ENCODE data around the gene MDM4.
"Not testable (repeated sequence)": the region's sequence is repeated elsewhere in the genome, so short reads cannot be mapped to it uniquely, and the experiment has no call there.

MDM4 gene

GRCh38 chr1:204493145-204493983 lies 22.8 kb upstream of the MDM4 start:
- DNase-seq: peak in 1 of 2 experiments; percentile 50

DNA sequence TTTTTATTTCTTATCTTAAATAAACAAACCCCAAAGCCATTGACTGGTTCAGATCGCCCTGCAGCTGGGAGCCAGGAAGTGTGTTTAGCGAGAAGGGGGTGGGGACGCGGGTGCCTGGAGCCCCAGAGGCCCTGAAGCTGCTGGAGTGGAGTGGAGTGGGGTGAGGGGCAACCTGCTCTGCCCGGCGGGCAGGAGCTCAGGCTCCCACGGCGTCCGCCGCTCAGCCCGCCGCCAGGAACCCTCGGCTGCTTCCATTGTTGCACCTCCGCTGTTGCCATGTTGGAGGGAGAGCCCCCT lies 22.3 kb upstream of the MDM4 start:
- peak; percentile 11 to 59 for DNase-seq

DNA sequence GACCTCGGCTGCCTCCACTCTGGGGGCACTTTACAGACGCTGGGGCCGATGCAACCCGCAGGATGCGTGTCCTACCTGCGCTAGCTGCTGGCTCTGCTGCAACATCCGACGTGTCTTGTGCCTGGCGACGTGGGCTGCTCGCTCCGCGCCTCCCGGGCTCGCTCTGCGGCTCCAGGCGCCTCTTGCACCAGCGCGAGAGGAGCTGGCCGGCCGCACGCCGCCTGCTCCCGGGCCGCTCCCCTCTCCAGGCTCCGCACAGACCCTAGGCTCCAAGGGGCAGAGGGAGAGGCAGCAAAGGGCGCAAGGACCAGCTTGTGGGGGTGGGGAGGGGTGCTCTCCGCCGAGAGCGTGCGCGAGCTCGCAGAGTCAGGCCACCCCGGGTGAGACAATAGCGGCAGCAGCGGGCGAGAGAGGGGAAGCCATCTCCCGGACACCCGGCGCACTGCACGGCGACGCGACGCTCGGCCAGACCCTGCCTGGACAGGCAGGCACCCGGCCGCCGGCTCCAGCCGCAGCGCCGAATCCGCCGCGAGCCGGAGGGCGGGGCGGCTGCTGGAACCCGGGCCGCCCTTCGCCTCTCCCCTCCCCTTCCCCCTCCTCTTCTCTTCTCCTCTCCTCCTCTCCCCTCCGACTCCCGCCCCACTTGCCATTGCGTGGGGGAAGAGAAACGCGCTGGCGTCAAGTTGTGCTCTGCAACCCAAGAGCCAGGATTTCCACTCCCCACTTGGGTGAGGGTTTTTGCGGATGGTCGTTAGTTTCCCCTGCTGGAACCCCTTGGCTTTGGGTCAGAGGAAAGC lies 21.7 kb upstream of the MDM4 start, which contains the start of gene PIK3C2B:
PIK3C2B (minus strand) TSS at position 525 of the 797 bp plus-strand sequence. CDS start 25,003 bp downstream, outside the sequence.
- DNase-seq: peak; percentile 69 to 91

GRCh38 chr1:204495078-204495753 lies 21.0 kb upstream of the MDM4 start:
- DNase-seq: peak; percentile 87 to 90

DNA sequence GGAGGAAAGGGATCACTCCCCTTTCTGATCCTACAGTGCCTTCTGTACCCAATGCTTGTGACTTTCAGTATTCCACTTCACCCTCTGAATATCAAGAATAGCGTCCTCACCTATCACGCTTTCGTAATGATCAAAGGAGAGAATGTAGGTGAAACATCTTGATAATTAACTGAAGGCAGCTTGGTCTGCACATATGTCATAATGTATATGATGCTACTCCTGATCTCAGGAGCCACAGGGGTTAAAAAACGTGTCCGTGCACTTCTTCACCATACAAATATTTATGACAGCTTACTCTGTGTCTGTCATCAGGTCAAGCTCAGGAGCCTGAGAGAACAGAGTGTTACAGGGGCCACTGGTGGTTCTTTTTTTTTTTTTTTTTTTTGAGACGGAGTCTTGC lies 20.4 kb upstream of the MDM4 start:
- DNase-seq: peak; percentile 79 to 80

- DNase-seq: no peak
Observed at GRCh38 chr1:204498981-204499380, 17.2 kb upstream of the MDM4 start.

DNA sequence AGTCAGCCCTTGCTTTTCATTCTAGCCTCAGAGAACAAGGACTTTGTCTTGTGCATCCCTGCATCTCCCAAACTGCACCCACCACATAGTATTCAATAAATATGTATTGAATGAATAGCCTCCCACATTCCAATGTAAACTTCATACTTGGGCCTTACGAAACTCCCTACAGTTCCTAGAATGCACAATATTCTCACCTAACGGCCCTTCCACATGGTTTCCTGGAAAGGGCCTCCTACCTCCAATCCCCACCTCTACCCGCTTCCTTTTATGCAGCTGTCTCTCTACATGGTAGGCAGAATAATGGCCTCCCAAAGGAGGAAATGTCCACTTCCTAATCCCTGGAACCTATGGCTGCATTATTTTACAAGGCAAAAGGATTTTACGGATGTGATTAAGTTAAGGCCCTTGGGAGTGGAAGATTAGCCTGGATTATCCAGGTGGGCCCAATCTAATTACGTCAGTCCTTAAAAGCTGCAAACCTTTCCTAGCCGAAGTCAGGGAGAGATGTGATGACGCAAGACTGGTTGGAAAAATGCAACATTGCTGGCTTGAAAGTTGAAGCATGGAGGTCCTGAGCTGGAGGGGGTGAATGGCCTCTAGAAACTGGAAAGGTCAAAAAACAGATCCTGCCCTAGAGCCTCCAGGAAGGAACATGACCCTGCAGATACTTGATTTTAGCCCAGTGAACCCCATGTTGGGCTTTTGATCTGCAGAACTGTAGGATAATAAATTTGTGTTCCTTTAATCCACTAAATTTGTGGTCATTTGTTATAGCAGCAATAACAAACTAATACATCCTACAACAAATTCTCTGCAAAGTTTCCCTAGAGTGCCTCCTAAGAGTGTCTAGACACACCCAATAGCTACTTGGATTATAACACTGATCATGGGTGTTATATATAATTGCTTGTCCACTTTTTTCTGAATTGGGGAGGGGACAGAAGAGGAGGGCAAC lies 16.4 kb upstream of the MDM4 start:
- no peak for DNase-seq

- DNase-seq: no peak
Observed at GRCh38 chr1:204502241-204502640, 14.0 kb upstream of the MDM4 start.

DNA sequence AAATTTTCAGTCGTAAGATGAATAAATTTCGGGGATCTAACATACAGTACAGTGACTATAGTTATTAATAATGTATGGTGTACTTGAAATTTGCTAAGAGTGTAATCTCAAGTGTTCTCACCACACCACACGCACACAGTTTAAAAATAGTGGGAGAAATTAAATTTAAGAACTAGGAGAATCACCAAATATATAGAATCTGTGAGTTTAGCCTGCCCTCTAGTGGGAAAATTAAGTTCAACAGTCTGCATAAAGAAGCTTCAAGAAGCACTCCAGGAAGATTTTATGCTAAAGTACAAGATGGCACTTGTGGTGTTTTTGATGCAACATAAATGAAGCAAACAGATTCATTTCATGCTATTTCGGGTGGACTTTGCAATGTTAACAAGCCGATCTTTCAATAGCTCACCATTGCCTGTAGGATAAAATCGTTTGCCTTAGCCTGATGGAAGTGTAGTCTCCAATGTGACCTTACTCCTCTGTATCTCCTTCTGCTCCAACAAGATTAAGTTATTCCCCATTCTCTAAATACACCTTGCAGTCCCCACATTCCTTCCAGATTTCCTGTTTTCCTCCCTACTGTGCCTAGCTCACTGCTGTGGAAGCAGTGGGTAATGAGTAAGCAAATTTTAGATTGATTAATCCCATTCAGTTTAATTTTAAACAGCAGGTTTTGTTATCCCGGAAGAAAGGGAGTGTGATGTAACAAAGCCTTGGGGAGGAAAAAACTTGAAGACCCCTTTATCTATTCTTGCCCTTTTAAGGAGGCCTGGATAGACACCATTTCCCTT lies 12.9 kb upstream of the MDM4 start:
- DNase-seq: peak; percentile 33 to 76

- no peak for DNase-seq
Observed at GRCh38 chr1:204503913-204504519, 12.2 kb upstream of the MDM4 start.

- DNase-seq: no peak
Observed at GRCh38 chr1:204505674-204506200, 10.5 kb upstream of the MDM4 start.

- DNase-seq: peak; percentile 79 to 82
Observed at GRCh38 chr1:204506201-204506968, 9.8 kb upstream of the MDM4 start.

- DNase-seq: peak; percentile 81 to 87
Observed at GRCh38 chr1:204506969-204507316, 9.3 kb upstream of the MDM4 start.

- DNase-seq: peak; percentile 40 to 63
Observed at GRCh38 chr1:204507317-204508105, 8.7 kb upstream of the MDM4 start.

GRCh38 chr1:204509186-204509635 lies 7.0 kb upstream of the MDM4 start:
- no peak for DNase-seq

GRCh38 chr1:204511366-204511765 lies 4.8 kb upstream of the MDM4 start:
- DNase-seq: no peak

GRCh38 chr1:204513117-204513716 lies 3.0 kb upstream of the MDM4 start:
- no peak for DNase-seq

GRCh38 chr1:204514828-204515227 lies 1.4 kb upstream of the MDM4 start:
- no peak for DNase-seq

GRCh38 chr1:204517382-204517781 lies 1.2 kb downstream of the MDM4 start:
- not testable (repeated sequence) for DNase-seq

Data from NCI-H526 (cell line).